Measurements from ENCODE around the gene SYT1. TPM values are rescaled to one million over a fixed set of nuclear protein-coding genes. Genes with fewer than 3 reads are reported as not detected.

Gene SYT1
- total and polyA plus RNA-seq, 2 of the 4 experiments (the other 2 are of a cell fraction): 2.8 to 3.0 TPM

DNA sequence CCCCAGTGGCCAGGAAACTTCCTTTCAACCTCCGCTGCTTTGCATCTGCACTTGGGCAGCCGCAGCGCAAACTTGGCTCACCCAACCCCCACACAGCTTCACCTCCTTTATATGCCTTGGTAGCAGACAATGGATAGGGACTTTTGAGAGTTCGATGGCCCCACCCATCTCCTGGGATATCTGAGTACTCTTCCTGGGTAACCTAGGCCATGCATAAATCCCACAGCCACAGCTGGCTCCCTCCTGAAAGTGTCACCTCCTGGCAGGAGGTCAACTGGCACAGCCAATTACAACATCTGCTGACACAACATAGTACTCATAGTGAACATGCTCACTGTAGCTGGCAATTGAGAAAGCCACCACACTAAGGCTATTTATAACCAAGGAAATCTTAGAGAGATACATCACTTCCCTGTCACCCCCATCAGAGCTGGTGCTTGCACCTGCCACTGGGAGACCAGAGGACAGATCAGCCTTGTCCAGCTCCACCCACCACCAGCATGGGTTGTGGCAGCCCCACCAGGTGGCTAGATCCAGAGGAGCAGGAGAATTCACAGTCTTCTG is 410.0 kb downstream of the SYT1 start:
- Histone ChIP-seq H3K56ac (ENCODE audit: extremely low read depth, insufficient read depth, low read length) (no peak overlapping the region), H4K20me1 (ENCODE audit: insufficient read depth, low read length) (no peaks in the 10 kb centered on the region), H3K9ac (ENCODE audit: low read depth, low read length) (no peak overlapping the region), H3K27me3 (ENCODE audit: control insufficient read depth, insufficient read depth, low read length) (no peaks in the 10 kb centered on the region), H2BK5ac (ENCODE audit: low read depth, low read length, poor library complexity, severe bottlenecking) (no peak overlapping the region), H2BK15ac (ENCODE audit: low read depth, low read length) (no peak overlapping the region), H2BK120ac (ENCODE audit: low read depth, low read length) (no peak overlapping the region), H3K9me3 (ENCODE audit: control insufficient read depth, insufficient read depth, low read length) (no peaks in the 10 kb centered on the region), H4K5ac (ENCODE audit: low read depth, low read length) (no peak overlapping the region), H3K36me3 (ENCODE audit: control insufficient read depth, insufficient read depth, low read length) (no peaks in the 10 kb centered on the region), H3K79me1 (ENCODE audit: low read depth in 1 of 2, low read length in 2 of 2) (no peaks in the 10 kb centered on the region), H3K4me3 (ENCODE audit: insufficient read depth, low read depth, low read length) (no peak overlapping the region), H3K18ac (ENCODE audit: low read depth, low read length) (no peak overlapping the region), H2BK20ac (ENCODE audit: low read depth, low read length) (no peak overlapping the region), H3K23ac (ENCODE audit: low read depth, low read length) (no peak overlapping the region), H3K27ac (ENCODE audit: insufficient read depth, low read length) (no peak overlapping the region), H3K14ac (replicated peaks; ENCODE audit: low read depth, low read length) (no peak overlapping the region), H4K91ac (ENCODE audit: insufficient read depth, low read depth, low read length) (no peak overlapping the region), H4K8ac (ENCODE audit: low read depth in 2 of 2, low read length in 2 of 2) (no peak overlapping the region), H3K4me1 (ENCODE audit: control insufficient read depth, insufficient read depth, low read length) (no peaks in the 10 kb centered on the region), H3K4me2 (ENCODE audit: low read depth, low read length) (no peak overlapping the region), H2AFZ (replicated peaks; ENCODE audit: low read length, poor library complexity) (no peak overlapping the region), H3K4ac (ENCODE audit: low read depth, low read length) (no peak overlapping the region), H3K9me1 (ENCODE audit: insufficient read depth, low read length) (no peaks in the 10 kb centered on the region), H2AK9ac (replicated peaks; ENCODE audit: low read depth, low read length, poor library complexity) (no peak overlapping the region), H2AK5ac (ENCODE audit: low read depth, low read length) (no peak overlapping the region)
- BruUV-seq (replicated peaks): no TSS peak
- ChIA-PET CTCF (no interaction called here), POLR2A (ENCODE audit: unreplicated experiment) (interaction anchor here (0.6 kb wide), 1 partner anchor 288 kb away, joined by 3 read pairs; no protein-coding TSS in a partner anchor)
- dilution Hi-C loops (cut with HindIII; ENCODE audit: low sequenced_read_pairs, unreplicated experiment): no loop called here
- TF ChIP-seq RCOR1 (IDR thresholded peaks at IDR 0.05; ENCODE audit: insufficient replicate concordance, low read length) (no peak), BHLHE40 (IDR thresholded peaks at IDR 0.05; ENCODE audit: low read depth, low read length) (no peak), MAFK (IDR thresholded peaks at IDR 0.05; ENCODE audit: low read depth, low read length) (no peak), MXI1 (IDR thresholded peaks at IDR 0.05; ENCODE audit: borderline replicate concordance, low read depth, low read length) (no peak), ELK1 (IDR thresholded peaks at IDR 0.05; ENCODE audit: borderline replicate concordance, low read depth, low read length) (no peak), RAD21 (IDR thresholded peaks at IDR 0.05; ENCODE audit: low read length) (no peak), MAZ (IDR thresholded peaks at IDR 0.05; ENCODE audit: borderline replicate concordance, low read depth, low read length) (no peak), CEBPB (IDR thresholded peaks at IDR 0.05; ENCODE audit: low read depth, low read length) (no peak), CHD1 (IDR thresholded peaks at IDR 0.05; ENCODE audit: low read depth, low read length) (no peak), SMC3 (IDR thresholded peaks at IDR 0.05; ENCODE audit: low read depth, low read length) (no peak), POLR2A (IDR thresholded peaks at IDR 0.05; ENCODE audit: low read depth, low read length) (no peak)
- TF ChIP-seq, protein P1, sequence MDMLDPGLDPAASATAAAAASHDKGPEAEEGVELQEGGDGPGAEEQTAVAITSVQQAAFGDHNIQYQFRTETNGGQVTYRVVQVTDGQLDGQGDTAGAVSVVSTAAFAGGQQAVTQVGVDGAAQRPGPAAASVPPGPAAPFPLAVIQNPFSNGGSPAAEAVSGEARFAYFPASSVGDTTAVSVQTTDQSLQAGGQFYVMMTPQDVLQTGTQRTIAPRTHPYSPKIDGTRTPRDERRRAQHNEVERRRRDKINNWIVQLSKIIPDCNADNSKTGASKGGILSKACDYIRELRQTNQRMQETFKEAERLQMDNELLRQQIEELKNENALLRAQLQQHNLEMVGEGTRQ (IDR thresholded peaks at IDR 0.05; ENCODE audit: low read depth, low read length): no peak
- TF ChIP-seq, protein P2, sequence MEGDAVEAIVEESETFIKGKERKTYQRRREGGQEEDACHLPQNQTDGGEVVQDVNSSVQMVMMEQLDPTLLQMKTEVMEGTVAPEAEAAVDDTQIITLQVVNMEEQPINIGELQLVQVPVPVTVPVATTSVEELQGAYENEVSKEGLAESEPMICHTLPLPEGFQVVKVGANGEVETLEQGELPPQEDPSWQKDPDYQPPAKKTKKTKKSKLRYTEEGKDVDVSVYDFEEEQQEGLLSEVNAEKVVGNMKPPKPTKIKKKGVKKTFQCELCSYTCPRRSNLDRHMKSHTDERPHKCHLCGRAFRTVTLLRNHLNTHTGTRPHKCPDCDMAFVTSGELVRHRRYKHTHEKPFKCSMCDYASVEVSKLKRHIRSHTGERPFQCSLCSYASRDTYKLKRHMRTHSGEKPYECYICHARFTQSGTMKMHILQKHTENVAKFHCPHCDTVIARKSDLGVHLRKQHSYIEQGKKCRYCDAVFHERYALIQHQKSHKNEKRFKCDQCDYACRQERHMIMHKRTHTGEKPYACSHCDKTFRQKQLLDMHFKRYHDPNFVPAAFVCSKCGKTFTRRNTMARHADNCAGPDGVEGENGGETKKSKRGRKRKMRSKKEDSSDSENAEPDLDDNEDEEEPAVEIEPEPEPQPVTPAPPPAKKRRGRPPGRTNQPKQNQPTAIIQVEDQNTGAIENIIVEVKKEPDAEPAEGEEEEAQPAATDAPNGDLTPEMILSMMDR (conservative IDR thresholded peaks at IDR 0.05; ENCODE audit: low read depth, low read length): no peak
- intact Hi-C loops (cut with micrococcal nuclease): no loop called here
- DNase-seq (no peak), ATAC-seq (ENCODE audit: low read depth) (no peak)
- in situ Hi-C loops (cut with MboI; ENCODE audit: low sequenced_read_pairs): no loop called here
- WGBS, 2 experiments (ENCODE audit: extremely low coverage in 2 of 2, insufficient read length in 1 of 2): no CpG with 5 or more reads among the region's 4 CpGs
